Mesenchymal stem cell (in vitro differentiated cells and primary cell): ENCODE data around the gene GNG13.

Experiments used
- DNase-seq: peaks from one replicate; pipeline ENCODE4 v3.0.0-alpha.2; 2013
- H2AFZ ChIP-seq: one replicate; pipeline ENCODE4 v1.6.1; 2013; ENCODE audit warnings: low read depth, mild to moderate bottlenecking, control low read depth, inconsistent platforms, low read length, moderate library complexity
- H2AK5ac ChIP-seq: 2 replicates; pipeline ENCODE4 v1.6.1; 2013; ENCODE audit warnings: low read length, moderate library complexity, mild to moderate bottlenecking, inconsistent platforms; ENCODE audit not compliant: severe bottlenecking
- H2BK120ac ChIP-seq: one replicate; pipeline ENCODE4 v1.6.1; 2013; ENCODE audit warnings: low read depth, mild to moderate bottlenecking, inconsistent platforms, low read length, moderate library complexity
- H2BK12ac ChIP-seq, 2 experiments: one replicate each; pipeline ENCODE4 v1.6.1; 2013; ENCODE audit warnings: inconsistent platforms in 2 of 2, low read length in 2 of 2, mild to moderate bottlenecking in 2 of 2, moderate library complexity in 2 of 2, control low read depth in 1 of 2
- H2BK15ac ChIP-seq: one replicate; pipeline ENCODE4 v1.6.1; 2013; ENCODE audit warnings: mild to moderate bottlenecking, low read depth, inconsistent platforms; ENCODE audit not compliant: poor library complexity, severe bottlenecking
- H2BK5ac ChIP-seq: 2 replicates; pipeline ENCODE4 v1.6.1; 2013; ENCODE audit warnings: low read depth, mild to moderate bottlenecking, low read length, control low read depth, inconsistent platforms; ENCODE audit not compliant: poor library complexity, severe bottlenecking
- H3K14ac ChIP-seq, 2 experiments: one replicate each; pipeline ENCODE4 v1.6.1; 2013; ENCODE audit warnings: inconsistent platforms in 2 of 2, low read length in 2 of 2, control low read depth in 1 of 2, mild to moderate bottlenecking in 1 of 2, moderate library complexity in 1 of 2
- H3K18ac ChIP-seq, 2 experiments: one replicate each; pipeline ENCODE4 v1.6.1; 2013; ENCODE audit warnings: inconsistent platforms in 2 of 2, low read length in 2 of 2, control low read depth in 1 of 2, low read depth in 1 of 2, mild to moderate bottlenecking in 1 of 2
- H3K23ac ChIP-seq, 2 experiments: one replicate each; pipeline ENCODE4 v1.6.1; 2013; ENCODE audit warnings: inconsistent platforms in 2 of 2, low read length in 2 of 2, mild to moderate bottlenecking in 2 of 2, moderate library complexity in 2 of 2, control low read depth in 1 of 2
- H3K27ac ChIP-seq: 2 replicates; pipeline ENCODE4 v1.5.1; 2013; ENCODE audit warnings: mild to moderate bottlenecking, moderate library complexity, low read length, control low read depth, inconsistent platforms; ENCODE audit not compliant: poor library complexity, severe bottlenecking
- H3K27me3 ChIP-seq, 2 experiments: 2 replicates each; pipeline versions ENCODE4 v1.6.1 to v1.7.0; 2013; ENCODE audit warnings: low read length in 2 of 2, mild to moderate bottlenecking in 2 of 2, moderate library complexity in 2 of 2, control low read depth in 1 of 2, inconsistent platforms in 1 of 2; ENCODE audit not compliant: control insufficient read depth in 1 of 2, insufficient read depth in 1 of 2
- H3K36me3 ChIP-seq, 2 experiments: 2 replicates each; pipeline versions ENCODE4 v1.6.1 to v1.7.0; 2013; ENCODE audit warnings: low read length in 2 of 2, control low read depth in 1 of 2, inconsistent platforms in 1 of 2, low read depth in 1 of 2, mild to moderate bottlenecking in 1 of 2; ENCODE audit not compliant: insufficient read depth in 2 of 2, control insufficient read depth in 1 of 2
- H3K4ac ChIP-seq, 2 experiments: one replicate each; pipeline ENCODE4 v1.6.1; 2013; ENCODE audit warnings: inconsistent platforms in 2 of 2, low read length in 2 of 2, mild to moderate bottlenecking in 2 of 2, moderate library complexity in 2 of 2, control low read depth in 1 of 2, low read depth in 1 of 2
- H3K4me1 ChIP-seq: 2 replicates; pipeline ENCODE4 v1.6.1; 2013; ENCODE audit warnings: low read depth, low read length, control low read depth; ENCODE audit not compliant: control insufficient read depth, insufficient read depth
- H3K4me2 ChIP-seq: 2 replicates; pipeline ENCODE4 v1.6.1; 2013; ENCODE audit warnings: low read length, mild to moderate bottlenecking, inconsistent platforms; ENCODE audit not compliant: poor library complexity, severe bottlenecking
- H3K4me3 ChIP-seq, 2 experiments: 2 replicates each; pipeline versions ENCODE4 v1.5.1 to v1.7.0; 2013; ENCODE audit warnings: low read length in 2 of 2, mild to moderate bottlenecking in 2 of 2, control low read depth in 1 of 2, low read depth in 1 of 2; ENCODE audit not compliant: insufficient read depth in 1 of 2
- H3K79me1 ChIP-seq: replicated peaks from 2 replicates; pipeline ENCODE4 v1.6.1; 2013; ENCODE audit warnings: mild to moderate bottlenecking, control low read depth, low read length, inconsistent platforms; ENCODE audit not compliant: poor library complexity, severe bottlenecking
- H3K9ac ChIP-seq: 2 replicates; pipeline ENCODE4 v1.7.0; 2013; ENCODE audit warnings: mild to moderate bottlenecking, low read length, moderate library complexity
- H3K9me3 ChIP-seq: 2 replicates; pipeline ENCODE4 v1.7.0; 2013; ENCODE audit warnings: mild to moderate bottlenecking, low read length; ENCODE audit not compliant: control insufficient read depth
- H4K8ac ChIP-seq: one replicate; pipeline ENCODE4 v1.6.1; 2013; ENCODE audit warnings: inconsistent platforms, mild to moderate bottlenecking, low read length, moderate library complexity
- H4K91ac ChIP-seq: one replicate; pipeline ENCODE4 v1.6.1; 2013; ENCODE audit warnings: mild to moderate bottlenecking, low read length, inconsistent platforms
- WGBS: methylation state at CpG from one replicate; pipeline ENCODE4 v1.1.7; 2013; ENCODE audit warnings: mixed read lengths; 5-methylcytosine and 5-hydroxymethylcytosine counted together

GNG13 gene

DNA sequence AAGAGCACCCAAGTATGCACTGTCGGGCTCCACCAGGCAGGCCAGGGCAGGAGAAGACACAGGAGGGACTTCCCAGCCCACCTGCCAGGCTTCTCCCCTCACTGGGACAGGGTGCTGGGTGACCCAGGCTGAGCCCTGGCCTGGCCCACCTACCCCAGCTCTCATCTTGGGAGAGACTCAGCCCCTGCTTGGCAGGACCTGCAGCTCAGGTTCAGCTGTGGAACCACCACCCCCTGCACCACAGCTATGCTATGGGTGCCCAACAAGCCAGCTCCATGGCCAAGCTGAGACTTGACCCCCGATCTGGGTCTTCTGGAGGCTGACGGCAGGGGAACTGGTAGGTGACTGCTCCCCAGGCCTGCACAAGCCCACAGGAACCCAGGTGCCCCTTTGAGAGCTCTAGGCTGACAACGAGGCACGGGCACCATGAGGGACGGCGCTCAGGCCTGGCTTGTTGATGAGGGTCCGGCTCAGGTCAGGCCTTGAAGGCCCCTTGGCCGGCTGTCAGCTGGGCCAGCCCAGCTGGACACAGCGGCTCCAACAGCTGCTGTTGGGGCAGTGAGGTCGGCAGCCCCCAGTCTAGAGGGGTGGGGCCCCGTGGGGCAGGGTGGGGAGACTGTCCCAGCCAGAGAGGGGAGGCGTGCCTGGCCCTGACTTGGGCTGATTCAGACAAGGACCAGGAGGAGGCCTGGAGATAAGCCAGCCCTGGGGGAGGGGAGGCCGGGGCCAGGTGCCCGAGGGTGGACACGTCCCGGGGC, 17.0 kb downstream of the GNG13 start:
- Histone ChIP-seq H2BK12ac (no peak overlapping the region), H3K4me3 (no peak overlapping the region), H3K23ac (no peak overlapping the region), H3K4me1 (peaks cover 30% of the 10 kb centered on the region), H3K9me3 (no peaks in the 10 kb centered on the region), H3K14ac (no peak overlapping the region), H3K27ac (no peak overlapping the region), H4K8ac (no peak overlapping the region), H2AK5ac (no peak overlapping the region), H2BK15ac (no peak overlapping the region), H2AFZ (no peak overlapping the region), H3K4me2 (no peak overlapping the region), H3K18ac (no peak overlapping the region), H3K36me3 (peaks cover 8 to 36% of the 10 kb centered on the region in 2 experiments), H3K79me1 (peaks cover 9% of the 10 kb centered on the region), H2BK120ac (no peak overlapping the region), H3K9ac (no peak overlapping the region), H3K27me3 (peaks cover 3 to 47% of the 10 kb centered on the region in 2 experiments), H2BK5ac (no peak overlapping the region), H3K4ac (no peak overlapping the region), H4K91ac (no peak overlapping the region)
- DNase-seq: no peak
- WGBS: 81% methylated on average over 17 of the region's 17 CpGs

DNA sequence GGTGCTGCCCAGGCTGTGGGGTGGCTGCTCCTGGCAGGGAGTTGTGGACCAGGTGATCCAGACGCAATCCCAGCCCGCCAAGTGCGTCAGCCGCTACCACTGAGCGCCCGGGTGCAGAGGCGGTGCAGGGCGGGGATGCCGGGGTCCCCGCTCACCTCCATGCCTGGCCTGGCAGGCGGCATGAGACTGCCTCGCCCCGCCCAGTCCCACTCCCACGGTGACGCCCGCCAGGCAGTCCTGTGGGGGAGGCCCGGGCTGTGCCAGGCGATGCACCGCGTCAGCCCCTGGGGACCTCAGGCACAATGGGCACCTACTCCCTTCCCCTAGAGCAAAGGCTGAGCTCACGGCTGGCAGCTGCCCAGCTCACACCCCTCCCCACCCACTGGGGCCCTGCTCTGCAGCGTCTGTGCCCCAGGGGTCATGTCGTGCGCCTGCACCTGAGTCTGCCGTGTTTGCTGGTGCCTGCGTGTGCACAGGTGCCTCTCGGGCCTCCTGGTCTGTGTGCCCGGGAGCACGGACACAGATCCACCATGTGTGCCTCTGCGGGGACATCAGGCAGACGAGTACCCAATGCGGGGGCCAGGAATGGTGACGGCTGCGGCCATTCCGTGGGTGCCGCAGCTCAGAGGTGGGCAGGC, 17.6 kb downstream of the GNG13 start:
- no peak overlapping the region for H3K4ac ChIP-seq
- 89% methylated on average over 36 of the region's 36 CpGs for WGBS
- H3K18ac ChIP-seq: no peak overlapping the region
- peaks cover 3 to 54% of the 10 kb centered on the region in 2 experiments for H3K27me3 ChIP-seq
- peaks cover 9% of the 10 kb centered on the region for H3K79me1 ChIP-seq
- H4K91ac ChIP-seq: peak overlapping the region; percentile 18
- H2BK15ac ChIP-seq: no peak overlapping the region
- peaks cover 37% of the 10 kb centered on the region for H3K4me1 ChIP-seq
- H3K23ac ChIP-seq: no peak overlapping the region
- no peak for DNase-seq
- no peak overlapping the region for H2AK5ac ChIP-seq
- no peaks in the 10 kb centered on the region for H3K9me3 ChIP-seq
- H3K4me3 ChIP-seq: no peak overlapping the region
- H3K9ac ChIP-seq: no peak overlapping the region
- no peak overlapping the region for H3K27ac ChIP-seq
- H2BK12ac ChIP-seq: no peak overlapping the region
- peaks cover 8 to 36% of the 10 kb centered on the region in 2 experiments for H3K36me3 ChIP-seq
- no peak overlapping the region for H2BK5ac ChIP-seq
- H3K4me2 ChIP-seq: no peak overlapping the region
- no peak overlapping the region for H2AFZ ChIP-seq
- no peak overlapping the region for H3K14ac ChIP-seq
- H4K8ac ChIP-seq: no peak overlapping the region
- no peak overlapping the region for H2BK120ac ChIP-seq

- Histone ChIP-seq H3K9me3 (no peaks in the 10 kb centered on the region), H2BK12ac (no peak overlapping the region), H3K18ac (no peak overlapping the region), H2AK5ac (no peak overlapping the region), H3K4me3 (no peak overlapping the region), H2BK120ac (no peak overlapping the region), H3K4ac (no peak overlapping the region), H3K9ac (no peak overlapping the region), H4K8ac (no peak overlapping the region), H3K4me2 (no peak overlapping the region), H3K36me3 (peaks cover 8 to 32% of the 10 kb centered on the region in 2 experiments), H3K14ac (no peak overlapping the region), H3K23ac (no peak overlapping the region), H4K91ac (no peak overlapping the region), H2AFZ (no peak overlapping the region), H2BK15ac (no peak overlapping the region), H2BK5ac (no peak overlapping the region), H3K27ac (no peak overlapping the region), H3K79me1 (peaks cover 7% of the 10 kb centered on the region), H3K4me1 (peaks cover 34% of the 10 kb centered on the region), H3K27me3 (peaks cover 3 to 58% of the 10 kb centered on the region in 2 experiments)
- 75% methylated on average over 6 of the region's 6 CpGs for WGBS
- DNase-seq: no peak
Observed at GRCh38 chr16:782258-782657, 18.3 kb downstream of the GNG13 start.

- no peak overlapping the region for H3K18ac ChIP-seq
- H3K9me3 ChIP-seq: no peaks in the 10 kb centered on the region
- H3K4me3 ChIP-seq: no peak overlapping the region
- H3K23ac ChIP-seq: no peak overlapping the region
- no peak overlapping the region for H4K8ac ChIP-seq
- no peak overlapping the region for H3K4me2 ChIP-seq
- H3K79me1 ChIP-seq: peaks cover 4% of the 10 kb centered on the region
- no peak overlapping the region for H3K4ac ChIP-seq
- H2BK12ac ChIP-seq: no peak overlapping the region
- no peak for DNase-seq
- H3K14ac ChIP-seq: no peak overlapping the region
- H3K27ac ChIP-seq: no peak overlapping the region
- H3K9ac ChIP-seq: no peak overlapping the region
- H2BK15ac ChIP-seq: no peak overlapping the region
- H2AK5ac ChIP-seq: no peak overlapping the region
- no peak overlapping the region for H2AFZ ChIP-seq
- no peak overlapping the region for H2BK5ac ChIP-seq
- peaks cover 27% of the 10 kb centered on the region for H3K4me1 ChIP-seq
- WGBS: 75% methylated on average over 19 of the region's 19 CpGs
- peaks cover 3 to 58% of the 10 kb centered on the region in 2 experiments for H3K27me3 ChIP-seq
- no peak overlapping the region for H4K91ac ChIP-seq
- H3K36me3 ChIP-seq: peaks cover 5 to 25% of the 10 kb centered on the region in 2 experiments
- no peak overlapping the region for H2BK120ac ChIP-seq
Observed at GRCh38 chr16:781346-782010, 19.1 kb downstream of the GNG13 start.
